Immature natural killer cell (primary cell): ENCODE data around the gene CDH4. TPM values are rescaled to one million over a fixed set of nuclear protein-coding genes. Genes with fewer than 3 reads are reported as not detected.
"Not testable (repeated sequence)": the region's sequence is repeated elsewhere in the genome, so short reads cannot be mapped to it uniquely, and the experiment has no call there.

Experiments used
- DNase-seq, 3 donors: peaks; one replicate each; pipeline ENCODE4 v3.0.0; 2022; ENCODE audit warnings: mixed read lengths in 1 of 3
- H3K27ac Mint-ChIP-seq, 6 donors: one replicate each; pipeline ENCODE4 v1.8.0; 2020; ENCODE audit warnings: mixed read lengths in 6 of 6, mild to moderate bottlenecking in 5 of 6, inconsistent platforms in 4 of 6, moderate library complexity in 3 of 6
- H3K27me3 Mint-ChIP-seq, 3 donors: one replicate each; pipeline ENCODE4 v1.8.0; 2020 to 2021; ENCODE audit warnings: low read depth in 3 of 3, mild to moderate bottlenecking in 3 of 3, mixed read lengths in 3 of 3, moderate library complexity in 3 of 3, inconsistent platforms in 1 of 3
- H3K36me3 Mint-ChIP-seq, 3 donors: one replicate each; pipeline ENCODE4 v1.8.0; 2020; ENCODE audit warnings: mixed read lengths in 3 of 3, inconsistent platforms in 2 of 3, mild to moderate bottlenecking in 2 of 3
- H3K4me1 Mint-ChIP-seq, 2 donors: one replicate each; pipeline ENCODE4 v1.8.0; 2020; ENCODE audit warnings: inconsistent platforms in 2 of 2, mild to moderate bottlenecking in 2 of 2, mixed read lengths in 2 of 2, moderate library complexity in 1 of 2
- H3K4me3 Mint-ChIP-seq, 5 donors: one replicate each; pipeline ENCODE4 v1.8.0; 2020; ENCODE audit warnings: mild to moderate bottlenecking in 5 of 5, mixed read lengths in 5 of 5, inconsistent platforms in 3 of 5, moderate library complexity in 3 of 5
- H3K9me3 Mint-ChIP-seq, 6 donors: one replicate each; pipeline ENCODE4 v1.8.0; 2020; ENCODE audit warnings: mild to moderate bottlenecking in 6 of 6, mixed read lengths in 6 of 6, inconsistent platforms in 4 of 6, moderate library complexity in 3 of 6
- polyA plus RNA-seq, 3 donors: library from polyadenylated mRNA; unstranded; fragments of 300-500 nt; fragmentation: Illumina TruSeq; gene quantifications; one replicate each; pipeline ENCODE4 v1.2.3, GENCODE V29; 2021

Gene CDH4
- polyA plus RNA-seq, 3 donors from 2014 or later = not detected

- H3K36me3 Mint-ChIP-seq = no peaks in the 10 kb centered on the region
- DNase-seq = no peak
- no peak overlapping the region for H3K27ac Mint-ChIP-seq
- H3K9me3 Mint-ChIP-seq = peaks cover 0 to 1% (median 0%) of the 10 kb centered on the region in 6 donors
- peaks cover 3 to 7% (median 5%) of the 10 kb centered on the region in 3 donors for H3K27me3 Mint-ChIP-seq
- no peak overlapping the region for H3K4me3 Mint-ChIP-seq
- H3K4me1 Mint-ChIP-seq = no peaks in the 10 kb centered on the region
Observed at GRCh38 chr20:61846074-61846473, 594.0 kb downstream of the CDH4 start.

- H3K4me3 Mint-ChIP-seq = no peak overlapping the region
- H3K9me3 Mint-ChIP-seq = peaks cover 0 to 1% (median 0%) of the 10 kb centered on the region in 6 donors
- H3K27ac Mint-ChIP-seq = no peak overlapping the region
- H3K27me3 Mint-ChIP-seq = peaks cover 3 to 7% (median 5%) of the 10 kb centered on the region in 3 donors
- no peaks in the 10 kb centered on the region for H3K4me1 Mint-ChIP-seq
- no peaks in the 10 kb centered on the region for H3K36me3 Mint-ChIP-seq
- DNase-seq = no peak
Observed at GRCh38 chr20:61846741-61847419, 594.8 kb downstream of the CDH4 start.

GRCh38 chr20:61847420-61847748, 595.3 kb downstream of the CDH4 start:
- no peaks in the 10 kb centered on the region for H3K36me3 Mint-ChIP-seq
- H3K27ac Mint-ChIP-seq = no peak overlapping the region
- no peak for DNase-seq
- no peak overlapping the region for H3K4me3 Mint-ChIP-seq
- no peaks in the 10 kb centered on the region for H3K4me1 Mint-ChIP-seq
- H3K27me3 Mint-ChIP-seq = peaks cover 3 to 7% (median 5%) of the 10 kb centered on the region in 3 donors
- H3K9me3 Mint-ChIP-seq = peaks cover 0 to 1% (median 0%) of the 10 kb centered on the region in 6 donors

- no peak for DNase-seq
- Mint-ChIP-seq H3K4me3 (no peak overlapping the region), H3K36me3 (no peaks in the 10 kb centered on the region), H3K4me1 (no peaks in the 10 kb centered on the region), H3K9me3 (peaks cover 0 to 1% (median 0%) of the 10 kb centered on the region in 6 donors), H3K27ac (no peak overlapping the region), H3K27me3 (peaks cover 3 to 5% (median 5%) of the 10 kb centered on the region in 3 donors)
Observed at GRCh38 chr20:61847986-61848385, 595.9 kb downstream of the CDH4 start.

GRCh38 chr20:61848851-61849250, 596.8 kb downstream of the CDH4 start:
- Mint-ChIP-seq H3K4me3 (no peak overlapping the region), H3K27ac (no peak overlapping the region)

GRCh38 chr20:61849376-61849775, 597.3 kb downstream of the CDH4 start:
- no peaks in the 10 kb centered on the region for H3K4me1 Mint-ChIP-seq
- no peak for DNase-seq
- H3K27me3 Mint-ChIP-seq = peaks cover 2 to 4% (median 3%) of the 10 kb centered on the region in 3 donors
- H3K36me3 Mint-ChIP-seq = no peaks in the 10 kb centered on the region
- no peak overlapping the region for H3K4me3 Mint-ChIP-seq
- H3K9me3 Mint-ChIP-seq = peaks cover 0 to 1% (median 0%) of the 10 kb centered on the region in 6 donors
- H3K27ac Mint-ChIP-seq = no peak overlapping the region

More at GRCh38 chr20:61848851-61849250, 596.8 kb downstream of the CDH4 start:
- peaks cover 3 to 5% (median 5%) of the 10 kb centered on the region in 3 donors for H3K27me3 Mint-ChIP-seq
- no peaks in the 10 kb centered on the region for H3K36me3 Mint-ChIP-seq
- H3K9me3 Mint-ChIP-seq = peaks cover 0 to 1% (median 0%) of the 10 kb centered on the region in 6 donors
- no peaks in the 10 kb centered on the region for H3K4me1 Mint-ChIP-seq
- no peak for DNase-seq

GRCh38 chr20:61849822-61850221, 597.8 kb downstream of the CDH4 start:
- H3K27me3 Mint-ChIP-seq = peaks cover 2 to 4% (median 3%) of the 10 kb centered on the region in 3 donors
- DNase-seq = no peak
- no peaks in the 10 kb centered on the region for H3K36me3 Mint-ChIP-seq
- no peaks in the 10 kb centered on the region for H3K4me1 Mint-ChIP-seq
- no peak overlapping the region for H3K27ac Mint-ChIP-seq
- H3K9me3 Mint-ChIP-seq = peaks cover 0 to 1% (median 0%) of the 10 kb centered on the region in 6 donors
- H3K4me3 Mint-ChIP-seq = no peak overlapping the region

- Mint-ChIP-seq H3K9me3 (peaks cover 0 to 1% (median 0%) of the 10 kb centered on the region in 6 donors), H3K27ac (no peak overlapping the region), H3K36me3 (no peaks in the 10 kb centered on the region), H3K4me3 (no peak overlapping the region), H3K4me1 (no peaks in the 10 kb centered on the region), H3K27me3 (peaks cover 2 to 5% (median 3%) of the 10 kb centered on the region in 3 donors)
- DNase-seq = no peak
Observed at GRCh38 chr20:61850457-61850856, 598.4 kb downstream of the CDH4 start.

GRCh38 chr20:61850926-61851900, 599.2 kb downstream of the CDH4 start:
- H3K27me3 Mint-ChIP-seq = peaks cover 2 to 5% (median 3%) of the 10 kb centered on the region in 3 donors
- no peaks in the 10 kb centered on the region for H3K4me1 Mint-ChIP-seq
- DNase-seq = no peak
- no peaks in the 10 kb centered on the region for H3K36me3 Mint-ChIP-seq
- no peak overlapping the region for H3K27ac Mint-ChIP-seq
- H3K9me3 Mint-ChIP-seq = peaks cover 0 to 1% (median 0%) of the 10 kb centered on the region in 6 donors
- H3K4me3 Mint-ChIP-seq = no peak overlapping the region

- no peak overlapping the region for H3K27ac Mint-ChIP-seq
- no peaks in the 10 kb centered on the region for H3K36me3 Mint-ChIP-seq
- peaks cover 0 to 1% (median 0%) of the 10 kb centered on the region in 6 donors for H3K9me3 Mint-ChIP-seq
Observed at GRCh38 chr20:61852268-61853072, 600.4 kb downstream of the CDH4 start.

GRCh38 chr20:61853073-61854005, 601.3 kb downstream of the CDH4 start:
- H3K27me3 Mint-ChIP-seq = peaks cover 0 to 3% (median 1%) of the 10 kb centered on the region in 3 donors
- H3K9me3 Mint-ChIP-seq = no peaks in the 10 kb centered on the region
- DNase-seq = no peak

More at GRCh38 chr20:61852268-61853072, 600.4 kb downstream of the CDH4 start:
- DNase-seq = no peak
- H3K4me1 Mint-ChIP-seq = no peaks in the 10 kb centered on the region
- no peak overlapping the region for H3K4me3 Mint-ChIP-seq
- peaks cover 2 to 4% (median 3%) of the 10 kb centered on the region in 3 donors for H3K27me3 Mint-ChIP-seq

GRCh38 chr20:61854538-61854937, 602.5 kb downstream of the CDH4 start:
- not testable (repeated sequence) for H3K36me3 Mint-ChIP-seq, DNase-seq, H3K27ac Mint-ChIP-seq, H3K4me3 Mint-ChIP-seq, H3K9me3 Mint-ChIP-seq, H3K27me3 Mint-ChIP-seq, H3K4me1 Mint-ChIP-seq

More at GRCh38 chr20:61853073-61854005, 601.3 kb downstream of the CDH4 start:
- Mint-ChIP-seq H3K27ac (no peak overlapping the region), H3K36me3 (no peaks in the 10 kb centered on the region), H3K4me3 (no peak overlapping the region), H3K4me1 (no peaks in the 10 kb centered on the region)
